ENCODE results near the gene PIK3CB.

- TF ChIP-seq CTCF (conservative IDR thresholded peaks at IDR 0.05): no peak
- no peak for TF ChIP-seq ZFX (IDR thresholded peaks at IDR 0.05)
Measured at GRCh38 chr3:138862531-138862923, 27.8 kb upstream of the PIK3CB start.
